EH (cell line): ENCODE results near the gene NBEA.

Experiments used
- DNase-seq: peaks from one replicate; pipeline ENCODE4 v3.0.0-alpha.2; 2015; ENCODE audit warnings: low read depth

The NBEA gene

DNA sequence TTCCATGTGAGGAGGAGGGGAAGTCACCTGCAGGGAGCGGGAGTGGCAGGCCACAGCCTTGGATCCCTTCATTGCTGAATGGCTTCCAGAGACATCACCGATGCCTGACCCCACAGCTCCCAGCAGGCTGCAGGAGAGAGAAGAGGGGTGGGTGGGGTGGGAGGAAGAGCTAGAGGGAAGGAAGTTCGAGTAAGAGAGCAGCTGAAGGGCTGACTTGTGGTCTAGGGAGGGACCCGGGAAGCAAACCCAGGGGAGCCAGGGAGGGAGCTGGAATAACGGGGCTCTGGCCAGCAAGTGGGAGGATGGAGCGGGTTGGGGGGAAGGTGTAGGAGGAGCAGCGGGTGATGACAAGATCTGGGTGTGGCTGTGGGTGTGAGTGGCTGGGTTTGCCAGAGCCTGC lies 764.2 kb downstream of the NBEA start:
- no peak for DNase-seq

DNA sequence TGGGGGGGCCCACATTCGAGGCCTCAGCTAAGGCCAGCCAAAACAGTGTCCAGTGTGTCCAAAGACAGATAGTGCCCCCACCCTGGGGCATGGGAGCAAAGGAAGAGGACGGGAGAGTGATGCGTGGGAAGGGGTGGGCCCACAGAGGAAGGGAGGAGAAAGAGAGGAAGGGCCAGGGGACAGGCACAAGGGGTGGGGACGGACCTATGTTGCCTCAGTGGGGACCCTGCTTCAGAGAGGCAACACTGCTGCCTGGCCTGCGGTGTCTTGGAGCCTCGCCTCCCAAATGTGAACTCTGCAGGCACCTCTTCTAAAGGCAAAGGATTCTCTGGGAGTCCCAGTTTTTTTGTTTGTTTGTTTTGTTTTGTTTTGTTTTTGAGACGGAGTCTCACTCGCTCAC lies 764.7 kb downstream of the NBEA start:
- no peak for DNase-seq

DNA sequence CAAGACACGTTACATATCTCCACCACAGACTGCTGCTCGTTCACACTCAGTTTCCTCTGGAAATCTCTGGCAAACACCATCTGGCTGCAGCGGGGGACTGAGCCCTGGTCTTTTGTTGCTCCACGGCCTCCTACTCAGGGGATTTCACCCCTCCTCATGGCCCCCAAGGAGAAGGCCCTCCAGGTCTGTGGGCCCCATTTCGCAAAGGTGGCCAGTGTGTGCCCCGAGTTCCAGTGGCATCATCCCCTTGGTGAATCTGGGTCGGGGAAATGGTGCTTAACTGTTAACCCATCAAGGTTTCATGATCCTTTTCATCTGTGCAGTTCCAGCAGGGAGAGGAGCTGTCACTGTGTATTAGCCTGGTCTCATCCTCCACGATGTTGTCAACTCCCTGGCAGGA lies 769.8 kb downstream of the NBEA start:
- no peak for DNase-seq

DNA sequence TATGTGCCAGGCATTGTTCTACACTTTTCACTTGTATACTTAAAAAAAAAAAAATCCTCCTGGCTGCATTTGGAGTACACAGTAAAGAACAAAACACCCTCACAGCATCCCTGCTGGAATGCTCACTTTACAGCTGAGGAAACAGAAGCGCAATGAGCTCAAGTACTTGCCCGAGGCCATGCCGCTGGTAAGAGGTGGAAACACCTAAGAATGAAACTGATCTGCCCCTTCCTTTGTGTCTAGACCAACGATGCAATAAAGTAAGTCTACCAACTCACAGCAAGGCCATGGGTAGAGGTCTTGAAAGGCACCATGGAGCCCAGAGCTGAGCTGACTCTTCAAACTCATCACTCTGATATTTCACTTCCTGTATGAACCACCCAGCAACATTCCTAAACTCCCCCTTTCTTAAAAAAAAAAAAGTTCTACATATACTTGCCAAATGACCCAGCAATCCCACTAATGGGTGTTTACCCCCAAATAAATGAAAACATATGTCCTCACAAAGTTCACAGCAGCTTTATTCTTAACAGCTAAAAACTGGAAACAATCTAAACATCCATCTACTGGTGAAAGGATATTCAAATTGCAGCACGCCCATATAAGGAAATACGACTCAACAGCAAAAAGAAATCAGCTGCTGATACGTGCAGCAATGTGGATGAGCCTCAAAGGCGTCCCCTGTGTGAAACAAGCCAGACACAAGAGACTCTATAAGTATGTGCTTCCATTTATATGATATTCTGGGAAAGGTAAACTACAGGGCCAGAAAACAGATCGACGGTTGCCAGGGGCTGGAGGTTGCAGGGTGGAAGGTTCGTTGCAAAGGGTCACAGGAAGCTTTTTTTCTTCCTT lies 771.1 kb downstream of the NBEA start:
- peak; percentile 96 for DNase-seq

DNA sequence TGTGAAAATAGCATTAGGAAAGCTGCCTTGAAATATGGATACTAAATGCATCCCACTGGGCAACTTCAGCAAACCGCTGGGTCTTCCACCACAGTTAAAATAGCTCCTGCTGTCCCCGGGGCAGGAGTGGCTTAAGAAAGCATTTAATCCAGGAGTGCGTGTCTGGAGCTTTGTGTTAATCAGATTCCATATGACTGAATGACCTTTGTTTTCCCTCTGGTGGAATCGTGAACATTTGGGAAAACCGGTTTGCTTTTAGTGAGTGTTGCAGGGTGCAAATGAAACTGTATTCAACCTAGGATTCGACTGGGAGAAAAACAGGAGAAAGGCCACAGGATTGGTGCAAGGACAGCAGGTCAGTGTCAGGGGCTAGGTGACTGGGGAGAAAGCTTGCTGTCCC lies 772.1 kb downstream of the NBEA start:
- DNase-seq = peak; percentile 79

DNA sequence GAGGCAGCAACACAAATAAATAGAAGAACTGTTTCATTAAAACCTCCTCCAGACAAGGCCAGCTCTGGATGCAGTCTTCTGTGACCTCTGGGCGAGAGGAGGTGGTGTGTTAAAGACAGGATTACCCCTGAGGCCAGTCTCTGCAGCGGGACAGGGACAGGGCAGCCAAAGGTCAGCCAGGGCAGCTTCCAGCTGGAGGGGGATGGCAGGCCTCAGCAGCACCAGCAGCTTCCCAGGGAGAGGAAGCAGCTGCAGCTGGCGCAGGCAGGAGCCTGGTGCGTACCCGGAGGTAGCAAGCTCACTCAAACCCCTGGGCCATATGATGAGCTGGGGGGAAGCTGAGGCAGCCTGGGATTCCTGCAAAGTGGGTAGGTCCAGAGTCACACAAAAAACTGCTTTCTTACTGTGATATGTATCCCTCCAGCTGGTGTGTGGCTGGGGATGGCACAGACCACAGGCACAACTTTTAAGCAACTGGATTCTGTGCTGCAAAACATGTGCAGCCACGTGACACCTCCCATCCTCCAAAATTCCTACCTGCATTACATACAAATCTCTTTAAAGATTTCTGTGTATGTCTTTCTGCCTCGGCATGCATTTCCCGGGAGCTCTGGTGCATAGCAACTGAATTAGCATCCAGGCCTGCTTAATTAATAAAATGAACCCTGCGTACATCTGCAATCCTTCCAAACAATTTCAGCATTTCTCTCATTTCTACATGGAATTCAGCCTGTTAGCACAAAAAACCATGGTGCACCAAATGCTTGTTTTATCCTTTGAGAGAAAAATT lies 772.7 kb downstream of the NBEA start:
- DNase-seq = peak; percentile 72

DNA sequence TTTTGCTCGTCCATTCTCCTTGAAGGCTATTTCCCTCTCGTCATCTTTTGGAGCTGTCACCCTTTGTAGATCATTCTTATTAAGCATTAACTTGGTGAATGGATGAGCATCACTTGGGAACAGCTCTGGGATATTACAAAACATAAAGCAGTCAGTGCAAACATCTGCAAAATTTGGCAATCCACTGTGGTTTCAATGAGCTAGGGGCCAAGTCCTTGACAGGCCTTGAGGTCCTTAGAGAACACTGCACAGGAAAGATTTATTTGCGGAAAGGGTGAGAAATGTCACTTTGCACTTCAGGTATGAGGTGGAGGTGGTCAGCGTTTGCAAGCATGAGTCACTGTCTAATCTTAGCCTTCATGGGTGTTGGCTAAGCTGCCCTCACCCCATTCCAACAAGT lies 774.1 kb downstream of the NBEA start:
- peak; percentile 34 for DNase-seq

DNA sequence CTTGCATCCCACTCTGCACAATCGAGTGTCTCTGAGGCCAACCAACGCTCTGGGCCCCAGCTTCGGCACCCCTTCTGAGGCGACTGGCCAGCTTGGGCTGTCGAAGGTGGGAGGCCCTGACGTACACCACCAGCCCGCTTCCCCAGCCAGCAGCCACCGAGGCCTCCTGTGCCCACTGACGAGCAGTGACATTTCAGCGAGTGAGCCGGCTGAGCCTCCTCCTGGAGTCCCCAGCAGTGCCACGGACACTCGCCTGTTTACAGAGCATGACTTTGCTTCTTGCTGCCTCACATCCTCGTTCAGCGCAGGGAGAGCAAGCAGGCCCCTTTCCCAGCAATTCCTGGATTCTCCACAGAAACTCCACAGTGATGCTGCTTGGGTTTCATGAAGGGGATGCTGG lies 774.7 kb downstream of the NBEA start:
- DNase-seq = no peak

DNA sequence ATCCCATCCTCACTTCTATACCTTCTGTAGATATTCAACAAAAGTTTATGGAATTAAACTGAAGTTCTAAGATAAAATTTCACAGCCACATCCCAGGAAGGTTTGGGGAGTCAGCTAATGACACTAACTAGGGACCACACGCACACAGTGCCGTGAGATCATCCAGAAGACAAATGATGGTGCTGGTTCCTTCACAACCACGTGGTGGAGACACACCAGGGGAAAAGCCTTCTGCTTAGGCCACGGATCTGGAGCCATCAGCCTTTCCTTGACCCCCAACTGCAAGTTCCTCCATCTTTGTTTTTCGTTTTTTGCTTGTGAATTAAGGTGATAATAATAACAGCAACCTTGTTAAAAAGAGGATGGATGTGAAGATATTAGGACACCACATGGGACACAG lies 776.0 kb downstream of the NBEA start:
- no peak for DNase-seq

DNA sequence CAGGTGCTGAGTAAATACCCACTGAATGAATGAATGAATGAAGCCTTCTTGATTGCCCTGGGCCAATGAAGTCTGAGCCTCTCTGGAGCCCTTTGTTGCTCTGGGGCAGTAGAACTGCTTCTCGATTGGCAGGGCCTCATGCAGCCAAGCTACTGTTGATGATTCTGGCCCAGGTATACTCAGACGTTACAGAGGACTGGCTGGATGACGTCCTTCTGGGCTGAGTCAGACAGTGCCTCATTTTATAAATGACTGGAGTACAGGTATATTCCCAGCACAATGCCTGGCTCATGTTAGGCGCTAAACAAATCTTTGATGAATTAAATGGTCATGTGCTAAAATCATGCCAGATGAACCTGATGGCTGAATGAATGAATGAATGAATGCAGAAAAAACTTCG lies 778.2 kb downstream of the NBEA start:
- no peak for DNase-seq

DNA sequence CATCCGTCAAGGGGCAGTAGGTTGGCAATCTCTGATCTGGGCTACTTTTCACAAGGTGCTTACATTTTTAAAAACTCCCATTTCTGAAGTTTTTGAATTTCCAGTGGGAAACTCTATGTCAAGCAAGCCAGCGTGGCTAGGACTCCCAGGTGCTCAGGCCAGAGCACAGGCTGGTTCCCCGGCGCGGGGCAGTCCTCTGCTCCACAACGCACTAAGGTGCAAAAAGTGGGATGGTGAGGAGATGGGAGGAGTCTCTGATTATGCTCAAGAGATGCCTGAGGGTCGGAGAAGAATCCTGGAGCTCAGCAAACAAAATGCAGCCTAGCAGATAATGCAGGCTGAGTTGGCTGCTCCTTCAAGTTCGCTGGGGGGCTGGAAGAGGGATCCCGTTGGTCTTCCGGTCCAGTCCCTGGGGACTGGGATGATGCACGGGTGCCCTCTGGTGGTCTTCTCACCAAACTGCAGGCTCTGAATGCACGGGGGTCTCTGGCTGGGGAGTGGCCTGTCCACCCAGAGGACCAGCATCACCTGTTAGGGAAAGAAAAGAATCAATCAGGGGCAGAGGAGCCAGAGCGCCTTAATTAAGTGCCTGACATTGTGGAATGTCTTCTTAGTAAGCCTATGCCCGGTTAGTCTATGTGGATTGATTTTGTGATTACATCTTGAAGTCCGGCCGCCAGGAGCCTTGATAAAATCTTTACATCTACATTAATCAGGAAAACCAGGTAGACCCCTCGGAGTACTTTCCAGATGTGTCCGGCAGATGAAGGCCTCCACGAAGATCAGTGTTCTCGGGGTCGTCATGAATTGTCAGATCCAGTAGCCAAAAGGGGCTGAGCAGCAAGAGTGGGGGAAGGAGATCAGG lies 778.9 kb downstream of the NBEA start:
- peak; percentile 75 for DNase-seq
